Neural progenitor cell (in vitro differentiated cells): ENCODE data around the gene USP32.

Experiments
- CTCF ChIP-seq: fragments of 200-600 bp; sonication (generic); IDR thresholded peaks from 2 replicates; pipeline ENCODE4 v1.5.1; 2017; ENCODE audit warnings: antibody characterized with exemption, mild to moderate bottlenecking
- EZH2 ChIP-seq: fragments of 200-600 bp; sonication (generic); IDR thresholded peaks from 2 replicates; pipeline ENCODE4 v1.6.1; 2017; ENCODE audit warnings: antibody characterized with exemption, mild to moderate bottlenecking, moderate library complexity
- EZH2phosphoT487 ChIP-seq: fragments of 200-600 bp; sonication (generic); IDR thresholded peaks from 2 replicates; pipeline ENCODE4 v1.6.1; 2017; ENCODE audit warnings: antibody characterized with exemption

- TF ChIP-seq CTCF (no peak), EZH2phosphoT487 (no peak), EZH2 (no peak)
Measured at GRCh38 chr17:60300011-60300410, 91.9 kb downstream of the USP32 start.
